ENCODE data around the gene ARHGAP15.

The ARHGAP15 gene

DNA sequence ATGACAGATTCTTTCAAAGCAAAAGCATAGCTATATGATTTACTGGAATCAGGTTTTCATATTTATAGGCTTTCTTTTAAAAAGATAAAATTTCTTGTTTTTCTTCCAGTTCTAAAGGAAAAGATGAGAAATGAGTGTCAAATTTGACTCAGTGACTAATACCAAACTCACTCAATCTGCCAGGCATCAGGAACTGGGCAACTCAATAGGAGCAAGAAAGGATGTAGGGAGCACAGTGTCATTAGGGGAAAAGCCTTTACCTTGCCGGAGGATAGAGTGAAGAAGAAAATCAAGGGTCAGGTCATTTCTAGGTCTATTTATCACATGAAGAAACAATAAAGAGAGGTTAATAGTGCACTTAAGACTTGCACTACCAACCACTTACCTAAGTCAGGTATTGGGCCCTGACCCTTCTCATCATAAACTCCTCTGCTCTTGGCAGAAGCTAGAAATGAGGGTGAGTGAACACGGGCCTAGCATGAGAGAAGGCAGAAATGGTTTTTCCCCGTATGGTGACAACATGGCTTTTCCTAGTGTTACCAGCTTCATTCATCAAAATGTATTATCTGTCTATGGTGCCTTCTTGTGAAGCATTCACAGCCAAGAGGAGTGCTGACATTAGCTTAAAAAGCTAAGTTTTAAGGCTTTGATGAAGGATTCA lies 151.0 kb downstream of the ARHGAP15 start:
- no peak for DNase-seq

DNA sequence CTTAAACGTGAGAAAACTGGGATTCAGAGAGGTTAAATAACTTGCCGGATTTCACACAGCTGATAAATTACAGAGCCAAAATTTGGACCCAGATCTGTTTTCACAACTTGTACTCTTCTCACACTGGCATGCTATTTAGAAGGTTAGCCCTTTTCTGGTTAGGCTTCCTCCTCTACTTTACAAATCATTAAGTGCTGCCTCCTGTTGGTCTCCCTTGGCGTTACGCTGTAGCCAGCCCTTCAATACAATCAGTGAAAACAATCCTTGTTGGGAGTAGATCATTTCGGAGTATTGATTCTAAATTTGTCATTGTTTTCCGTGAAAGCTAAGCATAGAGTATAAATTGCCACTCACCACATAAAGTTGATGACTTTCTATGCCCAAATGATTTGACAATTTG lies 153.5 kb downstream of the ARHGAP15 start:
- no peak for DNase-seq

DNA sequence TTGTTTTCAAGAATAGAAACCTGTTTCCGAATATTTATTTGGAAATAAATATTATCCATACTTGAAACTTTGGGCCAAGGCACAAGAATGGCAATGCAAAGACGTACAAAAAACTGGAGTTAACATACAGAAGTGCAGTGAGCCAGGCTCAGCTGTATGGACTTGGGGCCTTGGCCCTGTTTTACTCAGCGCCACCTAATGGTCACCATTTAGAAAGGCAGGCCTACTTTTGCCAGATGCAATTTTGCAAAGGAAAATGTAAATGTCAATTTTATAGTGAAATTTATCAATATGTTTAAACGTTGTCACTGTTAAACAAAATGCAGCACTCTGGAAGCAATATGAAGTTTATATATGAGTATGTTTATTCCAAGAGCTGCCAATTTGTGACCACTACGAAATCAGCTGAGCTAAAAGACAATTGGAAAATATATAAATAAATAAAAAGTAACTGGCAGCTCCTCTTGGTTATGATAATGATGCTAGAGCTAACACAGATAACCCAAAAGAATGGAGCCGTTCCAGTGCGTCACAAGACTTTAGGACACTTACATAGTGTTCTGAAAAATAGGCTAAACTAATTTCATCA lies 155.0 kb downstream of the ARHGAP15 start:
- no peak for DNase-seq

DNA sequence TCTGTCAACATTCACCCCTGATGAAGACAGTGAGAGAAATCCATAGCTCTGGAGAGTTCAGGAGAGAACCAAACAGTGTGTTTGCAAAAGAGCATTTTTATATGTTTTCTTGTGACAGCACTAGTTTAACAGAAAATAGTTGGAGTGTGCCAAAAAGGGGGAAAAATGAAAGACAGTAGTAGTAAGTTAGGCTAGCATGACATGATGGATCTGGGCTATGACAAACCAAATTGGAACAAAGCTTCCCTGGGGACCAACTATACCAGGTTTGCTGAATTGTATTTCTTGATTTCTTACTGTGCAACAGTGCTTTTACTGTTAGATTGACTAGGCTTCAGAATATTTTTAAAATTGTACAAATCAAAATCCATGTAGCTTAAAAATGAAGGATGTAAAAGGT lies 159.8 kb downstream of the ARHGAP15 start:
- no peak for DNase-seq

DNA sequence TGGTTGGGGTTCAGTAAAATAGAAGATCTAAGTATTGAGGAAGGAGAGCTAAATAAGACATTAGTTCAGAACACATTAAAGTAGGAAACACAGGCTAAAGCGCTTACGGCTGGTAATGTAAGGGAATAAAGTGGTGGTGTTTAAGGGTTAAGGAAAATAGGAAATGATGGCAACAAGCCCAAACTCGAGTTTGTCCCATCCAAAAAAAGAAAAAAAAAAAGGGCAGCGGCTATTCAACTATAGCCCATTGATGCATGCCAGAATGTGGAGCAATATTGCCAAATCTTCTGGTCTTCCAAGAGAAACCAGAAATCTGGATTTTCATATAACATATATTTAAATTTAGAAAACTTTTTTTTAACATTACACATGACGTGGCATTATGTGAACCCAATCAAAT lies 161.0 kb downstream of the ARHGAP15 start:
- no peak for DNase-seq

DNA sequence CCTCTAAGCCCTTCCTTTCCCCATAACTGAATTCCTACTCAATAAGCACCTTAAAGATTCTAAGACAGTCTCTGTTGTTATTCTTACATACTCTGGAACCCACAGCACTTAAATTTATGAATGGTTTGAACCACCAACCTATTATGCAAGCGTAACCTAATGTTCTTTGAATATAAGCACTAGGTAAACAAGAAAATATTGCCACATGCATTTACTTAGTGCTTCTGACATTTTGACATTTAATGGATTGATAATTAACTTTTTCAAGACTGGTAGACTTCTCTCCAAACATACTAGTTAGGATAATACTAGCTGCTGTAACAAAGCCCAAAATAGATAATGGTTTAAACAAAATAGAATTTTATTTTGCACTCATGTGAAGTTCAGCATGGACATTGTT lies 164.8 kb downstream of the ARHGAP15 start:
- DNase-seq: no peak

- DNase-seq: no peak
These were observed 166.9 kb downstream of the ARHGAP15 start for GRCh38 chr2:143296089-143296488.

DNA sequence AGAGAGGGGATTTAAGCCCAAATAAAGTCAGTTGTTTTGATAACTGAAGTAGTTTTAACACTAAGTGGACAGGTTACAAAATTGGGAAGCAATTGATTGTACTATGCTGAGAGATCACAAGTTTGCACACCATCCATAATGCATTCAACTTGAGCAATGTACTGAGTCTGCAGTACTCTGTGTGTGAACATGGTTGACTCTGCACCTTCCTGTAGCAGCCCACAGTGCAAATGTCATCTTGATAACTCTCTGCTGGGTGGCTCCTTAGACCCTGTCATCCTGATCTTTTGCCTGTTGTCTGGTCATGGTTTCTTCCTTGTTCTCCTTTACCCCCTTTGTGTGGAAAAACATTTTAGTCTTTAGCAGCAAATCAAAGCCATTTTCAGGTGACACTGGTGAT lies 168.0 kb downstream of the ARHGAP15 start:
- no peak for DNase-seq

DNA sequence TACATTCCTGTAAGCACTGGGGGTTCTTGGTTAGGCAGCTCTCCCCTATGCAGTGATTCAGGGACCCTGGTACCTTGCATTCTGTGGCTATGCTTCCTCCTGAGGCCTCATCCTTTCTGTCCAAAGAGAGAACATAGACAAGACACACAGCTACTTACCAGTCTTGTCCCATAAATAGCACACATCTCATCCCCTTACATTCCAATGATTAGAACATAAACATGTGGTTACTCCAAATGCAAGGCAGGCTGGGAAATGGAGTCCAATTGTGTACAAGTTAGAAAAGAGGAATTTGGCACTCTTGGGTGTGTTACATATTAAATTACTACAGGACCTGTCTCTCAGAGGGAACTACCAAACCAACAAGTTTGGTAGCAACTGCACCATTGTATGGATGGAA lies 171.3 kb downstream of the ARHGAP15 start:
- DNase-seq: no peak

GRCh38 chr2:143311426-143311825 lies 182.2 kb downstream of the ARHGAP15 start:
- no peak for DNase-seq

- DNase-seq: no peak
These were observed 183.2 kb downstream of the ARHGAP15 start for GRCh38 chr2:143312441-143312840.

DNA sequence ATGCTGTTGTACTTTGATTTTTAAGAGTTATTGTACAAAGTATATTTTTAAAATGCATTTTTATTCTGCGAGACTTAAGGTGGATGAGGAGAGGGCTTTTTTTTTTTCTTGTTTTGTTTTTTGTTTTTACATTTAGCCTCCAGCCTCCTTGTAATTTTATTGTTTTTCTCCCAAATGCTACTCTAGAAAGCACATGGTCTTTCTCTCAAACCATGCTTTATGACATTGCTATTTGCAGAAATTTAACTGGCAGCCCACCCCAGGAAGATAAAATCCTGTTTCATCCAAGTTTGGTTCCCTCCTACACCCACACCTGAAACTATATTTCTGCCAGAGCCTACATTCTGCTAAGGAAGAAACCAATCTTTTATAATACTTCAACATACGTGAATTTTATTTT lies 184.6 kb downstream of the ARHGAP15 start:
- DNase-seq: no peak

- no peak for DNase-seq
These were observed 192.8 kb downstream of the ARHGAP15 start for GRCh38 chr2:143321994-143322393.

DNA sequence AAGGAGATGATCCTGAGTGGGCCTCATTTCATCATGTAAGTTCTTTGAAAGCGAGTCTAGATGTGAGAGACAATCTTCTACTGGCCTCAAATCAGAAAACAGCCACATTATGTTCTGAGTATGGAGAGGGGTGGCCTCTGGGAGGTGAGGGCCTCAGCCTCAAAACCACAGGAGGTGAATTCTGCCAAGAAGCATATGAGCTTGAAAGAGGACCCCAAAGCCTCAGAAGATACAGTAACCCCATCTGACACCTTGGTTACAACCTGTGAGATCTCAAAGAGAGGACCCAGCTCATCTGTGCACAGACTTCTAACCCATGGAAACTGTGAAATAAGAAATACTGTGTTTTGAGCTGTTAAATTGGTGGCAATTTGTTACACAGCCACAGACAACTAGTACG lies 200.1 kb downstream of the ARHGAP15 start:
- no peak for DNase-seq

- DNase-seq: no peak
These were observed 204.1 kb downstream of the ARHGAP15 start for GRCh38 chr2:143333168-143333791.

- no peak for DNase-seq
These were observed 204.6 kb downstream of the ARHGAP15 start for GRCh38 chr2:143333847-143334246.

DNA sequence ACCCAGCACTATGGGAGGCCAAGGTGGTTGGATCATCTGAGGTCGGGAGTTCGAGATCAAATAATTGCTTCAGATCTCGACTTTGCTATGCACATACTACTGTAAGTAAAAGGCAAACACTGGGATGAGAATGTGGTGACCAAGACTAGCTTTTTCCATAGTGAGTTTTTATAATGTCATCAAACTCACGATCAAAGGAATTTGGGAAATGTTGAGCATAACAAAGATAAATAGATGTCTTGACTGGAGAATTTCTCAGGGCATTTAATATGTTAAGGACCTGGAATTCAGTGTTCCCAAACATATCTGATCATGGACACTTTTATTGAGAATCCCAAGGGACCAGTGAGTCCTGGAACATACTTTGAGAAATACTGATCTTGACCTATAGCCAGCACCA lies 205.6 kb downstream of the ARHGAP15 start:
- no peak for DNase-seq

- no peak for DNase-seq
These were observed 207.5 kb downstream of the ARHGAP15 start for GRCh38 chr2:143336719-143337210.

- DNase-seq: no peak
These were observed 212.3 kb downstream of the ARHGAP15 start for GRCh38 chr2:143341478-143341877.

GRCh38 chr2:143344780-143345179 lies 215.6 kb downstream of the ARHGAP15 start:
- DNase-seq: no peak

DNA sequence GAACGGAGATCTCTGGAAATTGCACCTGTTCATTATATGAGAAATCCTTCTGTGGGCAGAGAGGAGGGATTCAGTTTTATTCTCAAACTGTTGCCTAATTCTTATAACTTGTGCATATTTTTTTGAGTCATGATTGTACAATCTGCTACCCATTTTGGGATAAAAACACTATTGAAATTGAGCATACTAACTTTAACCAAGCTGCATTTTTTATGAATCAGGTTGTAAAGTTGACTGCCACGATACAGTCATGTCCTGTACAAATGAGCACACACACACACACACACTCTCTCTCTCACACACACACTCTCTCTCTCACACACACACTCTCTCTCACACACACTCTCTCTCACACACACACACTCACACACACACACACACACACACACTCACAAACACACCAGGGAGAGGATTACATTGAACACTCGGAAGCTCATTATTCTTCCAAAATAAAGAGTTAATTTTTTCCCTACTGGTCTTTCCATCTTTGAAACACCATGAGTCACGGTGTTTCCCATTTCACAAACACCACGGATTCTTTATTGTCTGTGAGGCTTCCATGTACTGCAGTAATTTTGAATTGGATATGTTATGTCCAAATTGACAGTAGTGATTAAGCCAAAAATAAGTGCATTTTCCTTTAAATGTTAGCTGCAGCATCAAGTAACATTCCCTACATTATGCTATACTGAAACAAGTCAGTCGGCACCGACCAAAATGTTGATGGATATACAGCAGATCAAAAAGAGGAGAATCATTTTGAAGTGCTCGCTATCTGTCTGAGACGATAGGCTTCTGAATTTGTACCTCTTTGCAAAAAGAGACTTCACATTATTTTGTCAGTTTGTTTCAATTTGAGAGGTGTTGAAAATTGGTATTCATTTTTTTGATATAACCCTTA lies 216.9 kb downstream of the ARHGAP15 start:
- DNase-seq: no peak

GRCh38 chr2:143347271-143347695 lies 218.1 kb downstream of the ARHGAP15 start:
- no peak for DNase-seq

DNA sequence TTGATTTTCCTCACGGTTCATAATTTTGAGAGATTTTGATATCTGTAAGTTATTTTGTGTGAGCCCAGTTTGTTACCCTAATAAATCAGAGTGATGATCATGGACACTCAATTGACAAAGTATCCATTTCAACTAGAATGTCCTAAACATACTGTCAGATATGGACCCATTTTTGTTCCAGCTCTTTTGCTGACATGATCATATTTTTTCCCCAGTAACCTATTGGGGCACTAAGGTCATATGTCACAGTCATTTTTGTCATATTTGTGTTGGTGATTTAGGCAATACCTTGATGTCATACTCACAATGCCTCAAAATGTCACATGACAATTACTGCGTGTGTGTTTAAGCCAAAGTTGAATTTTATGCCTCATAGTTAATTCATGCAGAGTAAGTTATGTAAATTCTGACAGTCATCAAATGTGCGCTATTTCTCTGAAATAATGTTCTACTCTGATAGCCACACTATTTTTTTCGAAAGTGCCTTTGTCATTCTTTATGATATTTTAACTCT lies 218.7 kb downstream of the ARHGAP15 start:
- no peak for DNase-seq

All from hippocampal formation (tissue), 2 donors.